GM12878 (cell line): ENCODE results near the gene SPINT2. TPM values are rescaled to one million over a fixed set of nuclear protein-coding genes. Genes with fewer than 3 reads are reported as not detected.

Experiments used
- ATAC-seq: fragments of 200-7000 bp; cut with Tn5 transposase; 3 replicates; pipeline ENCODE4 v1.9.1; 2020; ENCODE audit warnings: mild to moderate bottlenecking, moderate library complexity
- BruUV-seq: library from RNA; stranded (reverse); fragments of 400-500 nt; replicated peaks from 2 replicates; lab custom pipeline; 2021; lab: Mats Ljungman, UMichigan
- CTCF ChIA-PET: fragments of 300-600 bp; sonication (Branson Sonifier 250); formaldehyde crosslinking; extraction: SDS; loops from one replicate; lab custom pipeline; 2021; ENCODE audit warnings: inconsistent platforms; lab: Yijun Ruan, JAX
- POLR2A ChIA-PET: fragments of 350-600 bp; formaldehyde crosslinking; extraction: SDS; loops from one replicate; lab custom pipeline; 2021; ENCODE audit warnings: inconsistent platforms; lab: Charles Lee
- RAD21 ChIA-PET: fragments of 300-600 bp; sonication (Branson Sonifier 250); formaldehyde crosslinking; loops from one replicate; lab custom pipeline; 2023; ENCODE audit warnings: antibody characterized with exemption; ENCODE audit not compliant: unreplicated experiment; lab: Charles Lee
- SMC1A ChIA-PET: fragments of 300-600 bp; sonication (Branson Sonifier 250); formaldehyde crosslinking; loops from one replicate; lab custom pipeline; 2023; ENCODE audit not compliant: unreplicated experiment, uncharacterized antibody; lab: Charles Lee
- DNase-seq: peaks from one replicate; pipeline ENCODE4 v3.0.0-alpha.2; 2011; ENCODE audit warnings: low read depth, low spot score
- FAIRE-seq: peaks from 3 replicates; lab custom pipeline; 2011; peaks lifted over from hg19 to GRCh38; lab: Jason Lieb, UNC
- H2AFZ ChIP-seq: 2 replicates; pipeline ENCODE4 v1.6.0; 2011; ENCODE audit warnings: low read depth, low read length, control low read depth; ENCODE audit not compliant: control insufficient read depth
- H3K27ac ChIP-seq: 2 replicates; pipeline ENCODE4 v1.5.1; 2011; ENCODE audit warnings: control low read depth; ENCODE audit not compliant: control insufficient read depth, insufficient read depth
- H3K27me3 ChIP-seq, 2 experiments: replicated peaks in 1 of 2; 2 replicates each; pipeline versions ENCODE4 v1.6.0 to v1.6.1; 2011; ENCODE audit warnings: low read length in 1 of 2; ENCODE audit not compliant: control insufficient read depth in 2 of 2, insufficient read depth in 2 of 2
- H3K36me3 ChIP-seq, 2 experiments: 2 replicates each; pipeline ENCODE4 v1.5.1; 2011; ENCODE audit warnings: low read length in 1 of 2; ENCODE audit not compliant: control insufficient read depth in 2 of 2, insufficient read depth in 2 of 2
- H3K4me1 ChIP-seq: 2 replicates; pipeline ENCODE4 v1.6.1; 2011; ENCODE audit warnings: mild to moderate bottlenecking, low read length, moderate library complexity, mixed read lengths; ENCODE audit not compliant: control insufficient read depth, insufficient read depth
- H3K4me2 ChIP-seq: 2 replicates; pipeline ENCODE4 v1.6.0; 2011; ENCODE audit warnings: control low read depth; ENCODE audit not compliant: control insufficient read depth, insufficient read depth
- H3K4me3 ChIP-seq: fragments of 200-600 bp; sonication (generic); 2 replicates; pipeline ENCODE4 v1.5.1; 2016
- H3K79me2 ChIP-seq: 2 replicates; pipeline ENCODE4 v1.6.0; 2011; ENCODE audit warnings: low read length; ENCODE audit not compliant: control insufficient read depth, insufficient read depth
- H3K9ac ChIP-seq: 2 replicates; pipeline ENCODE4 v1.8.0; 2011; ENCODE audit warnings: low read length, control low read depth, mixed read lengths; ENCODE audit not compliant: control insufficient read depth, insufficient read depth
- H3K9me3 ChIP-seq: replicated peaks from 3 replicates; pipeline ENCODE4 v1.5.1; 2011; ENCODE audit warnings: mild to moderate bottlenecking, low read length; ENCODE audit not compliant: control insufficient read depth, insufficient read depth
- H4K20me1 ChIP-seq: 2 replicates; pipeline ENCODE4 v1.6.0; 2011; ENCODE audit not compliant: control insufficient read depth, insufficient read depth
- CREB1 ChIP-seq: IDR thresholded peaks from 2 replicates; pipeline ENCODE4 v1.6.1; 2012; ENCODE audit warnings: low read depth, mild to moderate bottlenecking, inconsistent platforms
- FOXK2 ChIP-seq: fragments of 450-650 bp; IDR thresholded peaks from 2 replicates; pipeline ENCODE4 v1.6.1; 2017; ENCODE audit warnings: mild to moderate bottlenecking, moderate library complexity
- HDGF ChIP-seq: fragments of 450-650 bp; IDR thresholded peaks from 2 replicates; pipeline ENCODE4 v1.6.1; 2016; ENCODE audit warnings: antibody characterized with exemption
- JUND ChIP-seq: IDR thresholded peaks from 2 replicates; pipeline ENCODE4 v1.6.1; 2012; ENCODE audit warnings: low read depth, mild to moderate bottlenecking, low read length, improper control_type of control experiment, moderate library complexity
- MYB ChIP-seq: fragments of 150-350 bp; IDR thresholded peaks from 2 replicates; pipeline ENCODE4 v1.6.1; 2014; ENCODE audit warnings: mild to moderate bottlenecking, low read depth, low read length, borderline replicate concordance
- NFIC ChIP-seq: IDR thresholded peaks from 2 replicates; pipeline ENCODE4 v1.6.1; 2012; ENCODE audit warnings: low read depth, mild to moderate bottlenecking, inconsistent platforms, low read length, moderate library complexity
- NR2C1 ChIP-seq: fragments of 450-650 bp; IDR thresholded peaks from 2 replicates; pipeline ENCODE4 v1.6.1; 2017; ENCODE audit warnings: antibody characterized with exemption, mild to moderate bottlenecking, moderate library complexity
- PRDM15 ChIP-seq: fragments of 450-650 bp; formaldehyde crosslinking; IDR thresholded peaks from 2 replicates; pipeline ENCODE4 v1.4.0; 2020; ENCODE audit warnings: mild to moderate bottlenecking, moderate library complexity
- RUNX3 ChIP-seq: IDR thresholded peaks from 2 replicates; pipeline ENCODE4 v1.6.1; 2012; ENCODE audit warnings: low read length, inconsistent platforms
- SIX5 ChIP-seq: IDR thresholded peaks from 2 replicates; pipeline ENCODE4 v1.6.1; 2011; ENCODE audit warnings: mild to moderate bottlenecking, low read depth, low read length, moderate library complexity; ENCODE audit not compliant: severe bottlenecking
- SRF ChIP-seq, 2 experiments: IDR thresholded peaks; 2 replicates each; pipeline ENCODE4 v1.6.1; 2011; ENCODE audit warnings: low read depth in 2 of 2, low read length in 2 of 2, mild to moderate bottlenecking in 1 of 2, moderate library complexity in 1 of 2
- YY1 ChIP-seq: IDR thresholded peaks from 2 replicates; pipeline ENCODE4 v1.6.1; 2011; ENCODE audit warnings: low read depth, mild to moderate bottlenecking, low read length
- ZBTB33 ChIP-seq: fragments of 450-650 bp; IDR thresholded peaks from 2 replicates; pipeline ENCODE4 v1.6.1; 2017; ENCODE audit warnings: mild to moderate bottlenecking
- WGBS: methylation state at CpG from one replicate; pipeline ENCODE4 v1.1.6; 2016; ENCODE audit warnings: low lambda C conversion rate; ENCODE audit not compliant: insufficient replicate concordance, insufficient coverage; ENCODE audit errors: missing lambda C conversion rate; 5-methylcytosine and 5-hydroxymethylcytosine counted together
- in situ Hi-C: fragments of 300-500 bp; cut with MboI; formaldehyde crosslinking; loops from 9 replicates; pipeline ENCODE4 v1.14.3; 2018; ENCODE audit warnings: mixed read lengths
- intact Hi-C: fragments of 100-400 bp; cut with micrococcal nuclease; formaldehyde crosslinking; loops from one replicate; pipeline ENCODE4 v1.14.2; 2022; ENCODE audit not compliant: unreplicated experiment
- polyA plus RNA-seq, 11 experiments: library from polyadenylated mRNA; depleted of rRNA in 4 of 11; unstranded in 6 of 11; stranded (reverse) in 5 of 11; fragments of >200 nt; fragmentation: Nextera tagmentation in 4 of 11; fragmentation: Illumina TruSeq in 1 of 11; extraction: Ambion mirVana in 4 of 11; extraction: Trizol in 1 of 11; gene quantifications; 1 replicate in 1 of 11; 2 replicates in 10 of 11; pipeline versions ENCODE4 v1.2.1 to v1.2.3, GENCODE V29; 2011 to 2016; ENCODE audit warnings: inconsistent platforms in 2 of 11, missing spikeins in 2 of 11, low read depth in 1 of 11
- total RNA-seq, 4 experiments: library from RNA; depleted of rRNA in 3 of 4; stranded (reverse); fragments of >200 nt in 3 of 4; fragmentation: Illumina TruSeq in 1 of 4; extraction: Trizol in 1 of 4; gene quantifications; 2 replicates each; pipeline versions ENCODE4 v1.2.1 to v1.2.3, GENCODE V29; 2013 to 2021

SPINT2 gene
- total and polyA plus RNA-seq, 10 of the 15 experiments (the other 5 are each of a cell fraction or from before 2014, with no cell fraction given): 0.15 to 26.5 (median 17.5) TPM

GRCh38 chr19:38333245-38333644 lies 68.9 kb downstream of the SPINT2 start (continued):
- TF ChIP-seq NFIC: no peak
- TF ChIP-seq NR2C1: no peak

GRCh38 chr19:38335949-38336637 lies 71.7 kb downstream of the SPINT2 start:
- H3K4me2 ChIP-seq: peak overlapping the region; percentile 94
- no peaks in the 10 kb centered on the region for H3K36me3 ChIP-seq
- DNase-seq (peak; percentile 80), FAIRE-seq (peak; percentile 97), ATAC-seq (peak; percentile 90)
- peak overlapping the region; percentile 70 for H3K9ac ChIP-seq
- H3K4me3 ChIP-seq: peak overlapping the region; percentile 79
- H3K27ac ChIP-seq: peak overlapping the region; percentile 91
- in situ Hi-C loops: loop anchor here (5.0 kb wide), 1 partner anchor 36 kb away; the partner anchor contains the start of gene PSMD8
- H3K79me2 ChIP-seq: no peaks in the 10 kb centered on the region
- BruUV-seq: no TSS peak
- under 1% methylated on average over 24 of the region's 52 CpGs for WGBS
- peak overlapping the region; percentile 96 for H2AFZ ChIP-seq
- no peaks in the 10 kb centered on the region for H4K20me1 ChIP-seq
- no peaks in the 10 kb centered on the region for H3K9me3 ChIP-seq
- ChIA-PET SMC1A (interaction anchor here (0.9 to 3.3 kb wide), 6 partner anchors 38 to 434 kb away, joined by 3 to 21 read pairs (median 6); partner anchors contain the start of genes PSMD8 and SIPA1L3), CTCF (interaction anchor here (0.6 to 5.3 kb wide), 17 partner anchors 15 to 595 kb away, joined by 3 to 74 read pairs (median 4); partner anchors contain the start of genes FAM98C, MRPS12, PSMD8 and SARS2), RAD21 (interaction anchor here (0.6 to 2.1 kb wide), 14 partner anchors 38 to 439 kb away, joined by 3 to 30 read pairs (median 4); partner anchors contain the start of genes FAM98C, GGN, PSMD8 and SIPA1L3), POLR2A (interaction anchor here (0.7 to 3.1 kb wide), 4 partner anchors 16 to 434 kb away, joined by 3 to 26 read pairs (median 4); partner anchors contain the start of gene PSMD8)
- H3K4me1 ChIP-seq: peaks cover 3% of the 10 kb centered on the region; the same call in 1 of the 2 replicates
- intact Hi-C loops: loop anchor here (1.0 to 2.0 kb wide), 4 partner anchors 38 to 434 kb away; partner anchors contain the start of gene PSMD8
- H3K27me3 ChIP-seq: no peaks in the 10 kb centered on the region
- peak; percentile 18; the same call in 1 of the 2 replicates for TF ChIP-seq JUND
- TF ChIP-seq ZBTB33: no peak
- peak; percentile 56 for TF ChIP-seq CREB1
- TF ChIP-seq SRF (IDR thresholded peaks at IDR 0.05; ENCODE audit: low read depth in 2 of 2, low read length in 2 of 2): peak; percentile 14 to 71; a peak in 2 of 4 replicates
- TF ChIP-seq MYB: no peak
- no peak for TF ChIP-seq SIX5
- no peak for TF ChIP-seq RUNX3
- no peak for TF ChIP-seq PRDM15 (CRISPR knock-in tag)
- peak; percentile 98 for TF ChIP-seq HDGF
- no peak for TF ChIP-seq YY1
- 0 out of 2 replicates have a peak, but pooled peaks have one; percentile 31 for TF ChIP-seq FOXK2
